PC-9 (cell line): Measurements from ENCODE around the gene CYB5RL. TPM values are rescaled to one million over a fixed set of nuclear protein-coding genes. Genes with fewer than 3 reads are reported as not detected.

Experiments
- BruUV-seq: library from RNA; stranded (reverse); fragments of 400-500 nt; replicated peaks from 2 replicates; lab custom pipeline; 2021; lab: Mats Ljungman, UMichigan
- CTCF ChIA-PET: fragments of 300-600 bp; sonication (Branson Sonifier 250); formaldehyde crosslinking; loops from one replicate; lab custom pipeline; 2022; ENCODE audit warnings: antibody characterized with exemption; lab: Charles Lee
- POLR2A ChIA-PET: fragments of 300-600 bp; sonication (Branson Sonifier 250); formaldehyde crosslinking; loops from one replicate; lab custom pipeline; 2022; ENCODE audit warnings: antibody characterized with exemption; ENCODE audit not compliant: unreplicated experiment; lab: Charles Lee
- DNase-seq, 2 experiments: peaks; one replicate each; pipeline versions ENCODE4 v3.0.0 to v3.0.0-alpha.2; 2015 to 2022; ENCODE audit warnings: mixed read lengths in 1 of 2
- H2AFZ ChIP-seq: fragments of 200-600 bp; sonication (generic); 2 replicates; pipeline ENCODE4 v1.8.1; 2017; ENCODE audit warnings: antibody characterized with exemption
- H3F3A ChIP-seq: fragments of 200-600 bp; sonication (generic); 2 replicates; pipeline ENCODE4 v1.8.1; 2017; ENCODE audit warnings: antibody characterized with exemption, mild to moderate bottlenecking, low read depth; ENCODE audit not compliant: insufficient read depth
- H3K27ac ChIP-seq: fragments of 200-600 bp; sonication (generic); 2 replicates; pipeline ENCODE4 v1.6.1; 2016; ENCODE audit warnings: mixed run types
- H3K27me3 ChIP-seq: fragments of 200-600 bp; sonication (generic); 2 replicates; pipeline ENCODE4 v1.6.1; 2016; ENCODE audit warnings: low read depth, mixed run types; ENCODE audit not compliant: insufficient read depth
- H3K36me3 ChIP-seq: fragments of 200-600 bp; sonication (generic); 2 replicates; pipeline ENCODE4 v1.6.1; 2016; ENCODE audit warnings: low read depth, mixed run types
- H3K4me1 ChIP-seq: fragments of 200-600 bp; sonication (generic); replicated peaks from 2 replicates; pipeline ENCODE4 v1.6.1; 2016; ENCODE audit warnings: mixed run types; ENCODE audit not compliant: insufficient read depth
- H3K4me2 ChIP-seq: fragments of 200-600 bp; sonication (generic); 2 replicates; pipeline ENCODE4 v1.6.1; 2017; ENCODE audit warnings: mixed run types
- H3K4me3 ChIP-seq: fragments of 200-600 bp; sonication (generic); 2 replicates; pipeline ENCODE4 v1.6.1; 2016; ENCODE audit warnings: mixed run types
- H3K79me2 ChIP-seq: fragments of 200-600 bp; sonication (generic); 2 replicates; pipeline ENCODE4 v1.6.1; 2017; ENCODE audit warnings: low read depth, mixed run types
- H3K9me2 ChIP-seq: fragments of 200-600 bp; sonication (generic); 2 replicates; pipeline ENCODE4 v1.8.1; 2017; ENCODE audit warnings: mild to moderate bottlenecking; ENCODE audit not compliant: insufficient read depth
- H3K9me3 ChIP-seq: fragments of 200-600 bp; sonication (generic); 2 replicates; pipeline ENCODE4 v1.8.1; 2016; ENCODE audit warnings: low read depth; ENCODE audit not compliant: insufficient read depth
- H4K20me1 ChIP-seq: fragments of 200-600 bp; sonication (generic); 2 replicates; pipeline ENCODE4 v1.8.1; 2017; ENCODE audit not compliant: insufficient read depth
- CTCF ChIP-seq: fragments of 200-600 bp; sonication (generic); conservative IDR thresholded peaks from 2 replicates; pipeline ENCODE4 v1.6.1; 2017; ENCODE audit warnings: mixed run types, antibody characterized with exemption, mild to moderate bottlenecking, moderate library complexity
- EZH2 ChIP-seq: fragments of 200-600 bp; sonication (generic); IDR thresholded peaks from 2 replicates; pipeline ENCODE4 v1.8.0; 2017; ENCODE audit warnings: antibody characterized with exemption, low read depth
- intact Hi-C: fragments of 100-400 bp; cut with micrococcal nuclease; formaldehyde crosslinking; loops from one replicate; pipeline ENCODE4 v1.10.0; 2022; ENCODE audit not compliant: unreplicated experiment
- total RNA-seq: library from RNA; stranded (reverse); gene quantifications from 2 replicates; pipeline ENCODE4 v1.2.3, GENCODE V29; 2021

Gene CYB5RL
- total RNA-seq, 1 experiment from 2014 or later = 6.7 TPM

DNA sequence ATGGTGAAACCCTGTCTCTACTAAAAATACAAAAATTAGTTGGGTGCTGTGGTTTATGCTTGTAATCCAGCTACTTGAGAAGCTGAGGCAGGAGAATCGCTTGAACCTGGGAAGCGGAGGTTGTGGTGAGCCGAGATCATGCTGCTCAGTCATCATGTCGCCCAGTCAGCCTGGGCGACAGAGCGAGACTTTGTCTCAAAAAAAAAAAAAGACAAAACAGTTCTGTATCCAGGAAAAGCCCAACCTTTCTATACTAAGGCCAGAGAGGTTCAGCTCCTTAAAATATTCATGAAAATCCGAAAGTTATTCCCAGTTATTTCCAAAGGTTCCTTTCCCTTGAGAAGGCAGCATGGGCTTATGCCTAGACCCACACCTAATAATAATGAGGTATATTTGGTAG lies 4.4 kb upstream of the CYB5RL start:
- no TSS peak for BruUV-seq
- H3K79me2 ChIP-seq = peaks cover 32% of the 10 kb centered on the region
- no peak overlapping the region for H3K27ac ChIP-seq
- POLR2A ChIA-PET = no interaction called here
- H3K9me3 ChIP-seq = no peaks in the 10 kb centered on the region
- peaks cover 3% of the 10 kb centered on the region; the same call in 1 of the 2 replicates for H3F3A ChIP-seq
- intact Hi-C loops = loop anchor here (5.0 kb wide), 1 partner anchor 283 kb away; no protein-coding TSS in a partner anchor
- peaks cover 11% of the 10 kb centered on the region for H3K4me1 ChIP-seq
- TF ChIP-seq CTCF = no peak
- TF ChIP-seq EZH2 = no peak
- no peaks in the 10 kb centered on the region for H4K20me1 ChIP-seq
- CTCF ChIA-PET = no interaction called here
- no peak overlapping the region for H3K4me3 ChIP-seq
- H2AFZ ChIP-seq = no peak overlapping the region
- H3K36me3 ChIP-seq = 0 out of 2 replicates have a peak, but pooled peaks cover 3% of the 10 kb centered on the region
- DNase-seq = no peak
- H3K27me3 ChIP-seq = no peaks in the 10 kb centered on the region
- H3K4me2 ChIP-seq = no peak overlapping the region
- no peaks in the 10 kb centered on the region for H3K9me2 ChIP-seq

DNA sequence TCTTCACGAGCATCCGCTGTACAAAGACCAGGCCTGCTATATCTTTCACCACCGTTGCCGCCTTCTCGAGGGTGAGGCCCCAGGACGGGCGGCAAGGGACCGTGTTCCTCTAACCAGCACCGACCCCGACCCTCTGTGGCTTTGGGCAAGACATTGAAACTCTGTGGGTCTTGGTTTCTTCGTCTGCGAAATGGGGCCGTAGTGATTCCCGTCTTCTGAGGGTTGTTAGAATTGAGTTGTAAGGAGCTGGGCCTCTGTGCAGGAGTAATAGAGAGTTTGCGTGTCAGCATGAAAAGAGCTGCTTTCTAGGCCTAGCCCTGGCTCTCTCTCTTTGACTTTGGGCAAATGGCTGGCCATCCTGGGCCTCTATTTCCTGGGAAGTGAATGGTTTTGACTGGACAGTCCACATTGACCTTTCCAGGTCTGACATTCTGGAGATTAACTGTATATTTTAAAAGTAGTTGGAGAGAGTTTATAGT lies 728 bp upstream of the CYB5RL start:
- POLR2A ChIA-PET = interaction anchor here (0.6 kb wide), 1 partner anchor 12 kb away, joined by 5 read pairs; no protein-coding TSS in a partner anchor
- H2AFZ ChIP-seq = peak overlapping the region; percentile 94
- H3F3A ChIP-seq = peaks cover 9% of the 10 kb centered on the region; the same call in 1 of the 2 replicates
- no peak for TF ChIP-seq CTCF
- TF ChIP-seq EZH2 = no peak
- H4K20me1 ChIP-seq = no peaks in the 10 kb centered on the region
- peaks cover 18% of the 10 kb centered on the region for H3K4me1 ChIP-seq
- no peaks in the 10 kb centered on the region for H3K9me3 ChIP-seq
- CTCF ChIA-PET = no interaction called here
- peak overlapping the region; percentile 98 for H3K4me3 ChIP-seq
- no peaks in the 10 kb centered on the region for H3K27me3 ChIP-seq
- no peak for DNase-seq
- H3K9me2 ChIP-seq = no peaks in the 10 kb centered on the region
- BruUV-seq = TSS peak; percentile 62
- peaks cover 32% of the 10 kb centered on the region for H3K79me2 ChIP-seq
- intact Hi-C loops = loop anchor here (5.0 kb wide), 1 partner anchor 287 kb away; no protein-coding TSS in a partner anchor
- peak overlapping the region; percentile 100 for H3K4me2 ChIP-seq
- no peak overlapping the region for H3K27ac ChIP-seq
- H3K36me3 ChIP-seq = no peaks in the 10 kb centered on the region

- peaks cover 18% of the 10 kb centered on the region for H3K4me1 ChIP-seq
- no peaks in the 10 kb centered on the region for H3K27me3 ChIP-seq
- intact Hi-C loops = loop anchor here (1.0 kb wide), 1 partner anchor 78 kb away; no protein-coding TSS in a partner anchor
- BruUV-seq = TSS peak; percentile 41
- H3K4me2 ChIP-seq = peak overlapping the region; percentile 95
- DNase-seq = no peak
- no peak overlapping the region for H3K27ac ChIP-seq
- no peaks in the 10 kb centered on the region for H3K9me3 ChIP-seq
- ChIA-PET POLR2A (interaction anchor here (0.5 to 0.6 kb wide), 3 partner anchors 27 to 1047 kb away, joined by 3 to 11 read pairs (median 6); no protein-coding TSS in a partner anchor), CTCF (interaction anchor here (0.8 kb wide), 1 partner anchor 81 kb away, joined by 3 read pairs; no protein-coding TSS in a partner anchor)
- no peaks in the 10 kb centered on the region for H3K9me2 ChIP-seq
- no peaks in the 10 kb centered on the region for H3K36me3 ChIP-seq
- H2AFZ ChIP-seq = peak overlapping the region; percentile 94
- peaks cover 32% of the 10 kb centered on the region for H3K79me2 ChIP-seq
- peaks cover 9% of the 10 kb centered on the region; the same call in 1 of the 2 replicates for H3F3A ChIP-seq
- no peaks in the 10 kb centered on the region for H4K20me1 ChIP-seq
- peak overlapping the region; percentile 98 for H3K4me3 ChIP-seq
- no peak for TF ChIP-seq EZH2
- TF ChIP-seq CTCF = no peak
These were observed 572 bp downstream of the CYB5RL start for GRCh38 chr1:54199151-54199764.
